Epithelial cell of prostate (primary cell): ENCODE data around the gene CCER1.
"Not testable (repeated sequence)": the region's sequence is repeated elsewhere in the genome, so short reads cannot be mapped to it uniquely, and the experiment has no call there.

Source experiments
- DNase-seq: peaks from one replicate; pipeline ENCODE4 v3.0.0-alpha.2; 2011; ENCODE audit warnings: low read depth, low spot score
- H3K27ac ChIP-seq: fragments of 450-650 bp; 2 replicates; pipeline ENCODE4 v1.5.1; 2017; ENCODE audit warnings: mild to moderate bottlenecking

The CCER1 gene, protein sequence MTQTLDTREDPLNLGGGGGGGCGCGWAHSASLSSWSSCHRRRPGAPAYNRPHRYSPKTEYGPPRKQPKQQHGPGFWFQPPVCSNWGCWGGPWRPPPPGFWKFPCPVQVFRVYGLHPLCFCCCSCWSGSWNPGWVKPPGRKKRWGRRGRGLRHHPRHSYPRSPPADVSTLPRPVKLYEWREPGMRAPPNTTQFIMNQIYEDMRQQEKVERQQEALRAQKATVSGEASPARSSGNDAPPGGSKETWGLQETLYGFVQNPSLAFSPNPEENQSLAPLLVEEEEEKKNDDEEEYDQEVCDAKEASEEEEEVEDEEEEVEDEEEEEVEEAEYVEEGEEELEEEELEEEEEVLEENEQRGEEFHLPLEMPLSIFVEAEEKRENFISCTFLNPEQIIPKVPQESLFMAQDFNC

DNA sequence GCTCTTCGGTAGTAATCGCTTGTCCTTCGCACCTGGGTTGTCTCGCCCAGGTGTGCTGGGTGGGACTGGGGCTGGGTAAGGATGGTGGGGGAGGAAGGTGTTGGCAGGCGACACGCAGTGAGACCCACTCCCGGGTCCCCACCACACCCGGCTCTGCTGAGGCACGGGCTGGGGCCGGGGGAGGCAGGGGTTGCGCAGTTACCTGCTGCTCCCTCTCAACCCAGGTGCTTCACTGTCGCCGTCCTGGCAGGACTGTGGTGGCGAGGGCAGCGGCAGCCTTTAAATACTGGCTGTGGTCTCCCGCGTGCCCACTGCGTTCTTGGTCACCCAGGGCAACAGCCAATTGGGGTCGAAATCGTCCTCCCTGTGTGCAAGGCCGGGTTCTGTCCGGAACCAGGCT is at the start of gene CCER1:
TSS of gene CCER1 (minus strand) at position 256 of the 400 bp plus-strand sequence. CDS start 434 bp downstream, outside the sequence.
- H3K27ac ChIP-seq, result no peak within 1 kb of the TSS
- DNase-seq, result no peak

DNA sequence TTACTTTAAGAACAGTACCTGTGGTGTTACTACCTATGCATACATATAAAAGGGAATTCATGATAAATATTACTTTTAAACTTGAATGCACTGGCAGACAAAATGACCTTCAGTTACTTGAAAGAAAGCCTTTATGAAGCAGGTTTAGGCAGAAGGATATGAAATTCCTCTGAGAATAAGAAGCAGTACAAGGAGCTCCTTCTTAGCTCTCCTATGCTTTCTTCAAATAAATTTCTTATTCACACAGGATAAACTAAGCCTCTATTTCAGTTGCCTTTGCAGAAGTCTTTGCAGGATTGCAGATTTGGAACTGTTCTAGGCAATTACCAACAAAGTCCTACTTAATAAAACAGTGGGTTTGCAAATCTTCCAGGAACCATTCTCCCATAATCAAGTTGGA is 48.8 kb upstream of the CCER1 start:
- no peak overlapping the region for H3K27ac ChIP-seq
- DNase-seq, result no peak

DNA sequence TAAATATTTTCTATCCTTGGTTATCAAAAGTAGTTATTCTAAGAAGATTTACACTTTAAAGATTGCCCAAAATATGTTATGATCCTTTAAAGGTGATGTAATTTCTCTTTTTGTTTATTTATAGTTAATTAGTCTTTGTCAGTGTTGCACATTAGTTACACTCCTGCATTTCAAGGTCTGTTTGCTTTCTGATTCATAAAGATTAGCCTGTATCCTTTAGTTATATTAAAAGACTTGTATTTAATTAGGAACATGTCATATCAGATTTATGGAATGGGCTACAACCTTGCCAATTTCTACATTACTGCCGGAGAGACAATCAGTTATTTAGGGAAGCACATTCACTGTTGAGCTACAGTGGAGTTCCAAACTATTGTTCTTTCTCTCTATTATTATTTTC is 46.3 kb upstream of the CCER1 start:
- DNase-seq, result no peak
- no peak overlapping the region for H3K27ac ChIP-seq

DNA sequence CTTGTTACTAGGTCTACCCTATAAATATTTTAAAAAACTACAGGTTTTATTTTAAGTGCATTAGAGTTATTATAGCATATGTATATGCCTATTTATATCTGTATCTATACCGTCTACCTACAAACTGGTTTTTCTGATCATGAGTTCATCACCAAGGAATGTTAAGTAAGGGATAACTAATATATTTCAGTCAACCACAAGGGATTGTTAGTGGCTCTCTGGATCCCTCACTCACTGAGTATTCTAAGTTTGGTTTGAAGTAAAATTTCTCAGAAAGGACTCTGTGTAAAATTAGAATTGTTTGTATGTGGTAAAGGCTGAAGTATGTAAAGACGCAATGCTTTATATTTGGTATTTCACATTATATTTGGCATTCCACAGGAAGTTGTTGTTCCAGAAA is 45.0 kb upstream of the CCER1 start:
- H3K27ac ChIP-seq, result peak overlapping the region; percentile 19
- DNase-seq, result no peak

- H3K27ac ChIP-seq, result peak overlapping the region; percentile 19
Measured at GRCh38 chr12:90999527-90999926, 44.6 kb upstream of the CCER1 start.

DNA sequence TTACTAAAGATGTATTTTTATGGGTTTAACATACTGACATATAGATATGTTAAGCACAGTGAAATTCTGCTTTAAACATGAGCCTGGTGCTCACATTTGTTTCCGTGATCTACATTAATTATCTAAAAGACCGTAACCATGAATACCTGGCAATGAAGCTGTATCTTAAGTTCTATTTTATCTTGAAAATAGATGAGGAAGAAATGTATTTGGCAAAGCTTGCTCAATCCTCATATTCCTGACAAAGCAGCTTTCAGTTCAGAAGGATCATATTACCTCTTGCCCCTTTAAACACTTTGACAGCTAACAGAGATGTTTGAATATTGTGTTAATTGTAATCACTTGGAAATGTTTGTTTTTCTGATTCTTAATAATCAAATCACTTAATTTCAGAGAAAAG is 40.0 kb upstream of the CCER1 start:
- DNase-seq, result no peak

More at GRCh38 chr12:90999527-90999926, 44.6 kb upstream of the CCER1 start:
- DNase-seq, result no peak

DNA sequence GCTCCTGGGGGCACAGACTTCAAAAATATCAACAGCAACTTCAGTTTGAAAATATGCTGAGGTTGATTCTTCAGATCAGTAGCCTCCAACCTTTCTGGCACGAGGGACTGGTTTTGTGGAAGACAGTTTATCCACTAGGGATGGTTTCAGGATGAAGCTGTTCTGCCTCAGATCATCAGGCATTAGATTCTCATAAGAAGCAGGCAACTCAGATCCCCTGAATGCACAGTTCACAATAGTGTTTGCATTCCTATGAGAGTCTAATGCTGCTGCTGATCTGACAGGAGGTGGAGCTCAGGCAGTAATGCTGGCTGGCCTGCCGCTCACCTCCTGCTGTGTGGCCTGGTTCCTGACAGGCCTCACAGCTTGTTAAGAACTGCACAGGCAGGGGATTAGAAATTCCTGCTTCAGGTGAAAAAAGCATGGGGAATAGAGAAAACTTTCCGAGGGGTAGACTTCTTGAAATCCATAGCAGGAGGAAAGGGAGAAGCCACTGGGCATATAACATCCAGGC is 37.0 kb upstream of the CCER1 start:
- no peak overlapping the region for H3K27ac ChIP-seq
- DNase-seq, result no peak

More for the DNA sequence above, 40.0 kb upstream of the CCER1 start:
- no peak overlapping the region for H3K27ac ChIP-seq

DNA sequence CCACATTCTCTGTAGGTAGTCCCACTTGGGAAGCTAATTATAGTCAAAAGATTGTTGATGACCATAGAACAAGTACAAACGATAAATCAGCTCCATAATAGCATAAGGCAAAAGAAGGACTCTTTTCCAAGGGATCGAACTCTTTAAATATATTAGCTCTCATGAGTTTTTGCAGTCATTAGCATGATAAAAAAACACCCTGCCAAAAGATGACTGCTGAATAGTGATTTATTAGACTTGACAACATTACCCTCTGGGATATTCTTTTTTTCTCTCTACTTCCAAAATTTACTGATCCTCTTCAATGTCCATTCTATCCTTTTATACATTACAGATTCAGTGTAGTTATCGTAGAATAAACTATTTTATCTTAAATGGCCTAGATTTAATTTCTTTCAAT is 35.6 kb upstream of the CCER1 start:
- DNase-seq, result no peak
- H3K27ac ChIP-seq, result no peak overlapping the region

- H3K27ac ChIP-seq, result no peak overlapping the region
- DNase-seq, result no peak
Measured at GRCh38 chr12:90989686-90990111, 34.7 kb upstream of the CCER1 start.

GRCh38 chr12:90987520-90987919 is 32.5 kb upstream of the CCER1 start:
- H3K27ac ChIP-seq, result no peak overlapping the region
- DNase-seq, result no peak

GRCh38 chr12:90987101-90987500 is 32.1 kb upstream of the CCER1 start:
- H3K27ac ChIP-seq, result no peak overlapping the region
- DNase-seq, result no peak

GRCh38 chr12:90985331-90985730 is 30.4 kb upstream of the CCER1 start:
- not testable (repeated sequence) for DNase-seq, H3K27ac ChIP-seq

GRCh38 chr12:90984114-90984513 is 29.1 kb upstream of the CCER1 start:
- no peak for DNase-seq
- H3K27ac ChIP-seq, result no peak overlapping the region

- DNase-seq, result no peak
- no peak overlapping the region for H3K27ac ChIP-seq
Measured at GRCh38 chr12:90982170-90982569, 27.2 kb upstream of the CCER1 start.

DNA sequence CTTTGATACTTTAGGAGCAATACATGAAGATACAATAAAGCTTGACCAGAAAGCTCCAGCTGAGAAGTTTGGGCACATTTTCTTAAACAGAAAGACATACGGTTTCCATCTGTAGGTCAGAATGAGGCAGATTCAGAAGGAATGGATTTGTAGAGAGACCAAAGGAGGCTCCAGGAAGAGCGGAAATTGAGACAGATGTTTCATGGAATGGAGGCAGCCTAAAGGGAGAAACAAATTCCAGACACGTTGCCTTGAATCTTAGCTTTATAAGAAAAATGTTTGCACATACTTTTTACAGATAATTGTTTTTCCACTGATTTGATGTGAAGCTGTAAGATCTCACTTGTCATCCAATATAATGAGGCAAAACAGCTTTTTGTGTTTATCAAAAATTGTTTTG is 25.0 kb upstream of the CCER1 start:
- H3K27ac ChIP-seq, result no peak overlapping the region
- DNase-seq, result no peak

DNA sequence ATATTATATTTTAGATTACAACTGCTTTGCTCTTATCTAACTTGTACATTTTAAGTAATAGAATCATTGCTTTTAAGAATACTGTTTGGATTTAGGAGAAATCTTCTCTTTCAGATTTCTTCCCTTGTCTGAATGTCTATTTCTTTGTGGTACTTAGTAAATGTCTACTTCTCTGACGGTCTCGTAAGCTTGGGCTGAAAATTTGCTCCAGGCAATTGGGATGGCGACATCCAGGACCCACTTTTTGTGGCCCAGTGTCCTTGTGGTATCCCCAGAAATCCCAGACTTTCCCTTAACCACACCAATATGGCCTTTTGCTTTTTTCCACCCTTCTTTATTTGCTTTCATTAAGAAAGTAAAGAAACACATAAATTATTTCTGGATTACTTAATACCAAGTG is 24.0 kb upstream of the CCER1 start:
- no peak overlapping the region for H3K27ac ChIP-seq
- DNase-seq, result no peak

DNA sequence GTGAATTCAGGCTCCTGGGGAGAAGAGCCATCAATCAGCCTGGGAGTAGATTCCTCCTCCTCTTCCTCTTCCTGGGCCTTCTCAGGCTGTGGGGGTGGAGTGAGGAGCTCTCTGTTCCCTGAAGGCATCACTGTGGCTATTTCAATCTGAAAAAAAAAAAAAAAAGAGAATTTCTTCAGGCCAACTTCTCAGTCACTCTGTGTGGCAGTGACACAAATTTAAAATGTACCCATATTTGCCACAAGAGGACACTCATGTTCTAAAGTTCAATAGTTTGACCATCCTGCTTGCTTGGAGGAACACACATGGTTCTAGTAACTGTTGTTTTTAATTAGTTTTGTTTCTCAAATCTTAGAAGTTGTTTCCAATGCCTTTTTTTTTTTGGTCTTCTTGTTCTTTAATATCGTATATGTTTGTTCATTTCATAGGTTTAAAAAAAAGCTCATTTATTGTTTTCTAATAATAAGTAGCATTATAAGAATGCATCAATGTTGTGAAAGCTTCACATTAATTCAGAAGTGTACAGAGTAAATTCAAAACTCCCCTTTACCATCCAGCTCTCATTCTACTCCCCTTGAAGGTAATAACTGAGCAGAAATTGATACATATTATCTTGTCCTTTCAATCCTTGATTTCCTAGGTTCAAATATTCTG is 23.3 kb upstream of the CCER1 start:
- no peak overlapping the region for H3K27ac ChIP-seq
- DNase-seq, result no peak

- no peak overlapping the region for H3K27ac ChIP-seq
- no peak for DNase-seq
Measured at GRCh38 chr12:90977224-90977623, 22.2 kb upstream of the CCER1 start.

DNA sequence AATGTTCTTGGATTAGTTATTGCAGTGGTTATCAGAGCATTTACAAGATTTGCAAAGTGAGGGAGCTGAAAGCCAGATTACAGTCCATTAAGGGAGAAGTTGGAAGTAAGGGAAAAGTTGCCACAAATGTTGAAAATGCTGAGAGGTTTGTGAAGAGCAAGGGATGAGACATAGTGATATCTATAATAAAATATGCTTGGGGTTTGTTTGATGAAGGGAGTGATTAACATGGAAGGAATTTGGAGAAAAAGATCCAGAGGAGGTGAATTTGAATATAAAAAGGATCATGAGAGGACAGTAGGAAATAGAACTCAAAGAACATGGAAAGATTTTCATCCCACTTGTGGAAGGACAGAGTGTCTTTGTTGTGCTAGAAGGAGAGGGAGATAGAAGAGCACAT is 19.3 kb upstream of the CCER1 start:
- no peak for DNase-seq
- no peak overlapping the region for H3K27ac ChIP-seq

GRCh38 chr12:90972226-90972625 is 17.2 kb upstream of the CCER1 start:
- H3K27ac ChIP-seq, result no peak overlapping the region
- DNase-seq, result no peak

DNA sequence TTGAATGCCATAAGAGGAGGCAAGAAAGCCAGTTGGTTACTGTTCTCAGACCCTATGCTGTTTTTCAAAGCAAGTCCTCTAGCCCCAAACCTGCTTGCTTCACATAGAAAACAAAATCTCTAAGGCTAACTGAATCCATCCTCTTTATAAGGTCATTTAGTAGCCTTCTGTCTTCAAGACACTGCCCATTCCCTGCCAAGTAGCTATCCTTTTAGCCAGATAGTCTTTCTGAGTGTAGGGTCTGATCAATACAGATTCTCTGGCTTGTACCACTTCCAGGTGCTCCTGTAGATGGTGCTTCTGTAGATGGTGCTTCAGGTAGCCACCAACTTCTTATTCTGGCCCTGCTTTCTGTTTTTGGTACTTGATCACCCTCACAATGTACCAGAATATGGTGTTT is 15.9 kb upstream of the CCER1 start:
- H3K27ac ChIP-seq, result no peak overlapping the region
- no peak for DNase-seq
